H1 (cell line): ENCODE results near the gene TP53TG3B. TPM values are rescaled to one million over a fixed set of nuclear protein-coding genes. Genes with fewer than 3 reads are reported as not detected.
"Not testable (repeated sequence)": the region's sequence is repeated elsewhere in the genome, so short reads cannot be mapped to it uniquely, and the experiment has no call there.

Experiments used
- CTCF ChIA-PET: fragments of 300-600 bp; sonication (Branson Sonifier 250); formaldehyde crosslinking; loops from one replicate; lab custom pipeline; 2021; ENCODE audit not compliant: partially characterized antibody; lab: Charles Lee
- POLR2A ChIA-PET: fragments of 300-600 bp; sonication (Branson Sonifier 250); formaldehyde crosslinking; loops from one replicate; lab custom pipeline; 2021; ENCODE audit warnings: inconsistent platforms; ENCODE audit not compliant: partially characterized antibody; lab: Charles Lee
- DNase-seq, 2 experiments: peaks; one replicate each; pipeline versions ENCODE4 v3.0.0 to v3.0.0-alpha.2; 2010 to 2022; ENCODE audit warnings: low spot score in 2 of 2, low read depth in 1 of 2, mixed read lengths in 1 of 2
- FAIRE-seq: peaks from 2 replicates; lab custom pipeline; 2011; peaks lifted over from hg19 to GRCh38; lab: Jason Lieb, UNC
- H2AFZ ChIP-seq: 2 replicates; pipeline ENCODE4 v1.8.1; 2012; ENCODE audit warnings: low read length, inconsistent platforms
- H2AK5ac ChIP-seq: 2 replicates; pipeline ENCODE4 v1.6.1; 2013; ENCODE audit warnings: low read depth, low read length
- H2BK120ac ChIP-seq: replicated peaks from 2 replicates; pipeline ENCODE3; 2013; ENCODE audit warnings: low read depth, low read length, inconsistent platforms
- H2BK12ac ChIP-seq: 2 replicates; pipeline ENCODE4 v1.6.1; 2013; ENCODE audit warnings: low read depth, low read length
- H2BK15ac ChIP-seq: 2 replicates; pipeline ENCODE4 v1.6.1; 2013; ENCODE audit warnings: low read length
- H2BK20ac ChIP-seq: 2 replicates; pipeline ENCODE4 v1.6.1; 2013; ENCODE audit warnings: low read length
- H2BK5ac ChIP-seq: 2 replicates; pipeline ENCODE4 v1.6.1; 2013; ENCODE audit warnings: low read depth, low read length
- H3K14ac ChIP-seq: 2 replicates; pipeline ENCODE4 v1.6.1; 2013; ENCODE audit warnings: inconsistent platforms; ENCODE audit not compliant: insufficient read length
- H3K18ac ChIP-seq: 2 replicates; pipeline ENCODE4 v1.6.1; 2013; ENCODE audit warnings: low read length; ENCODE audit errors: extremely low read depth
- H3K23ac ChIP-seq: 2 replicates; pipeline ENCODE4 v1.6.1; 2013; ENCODE audit warnings: inconsistent platforms; ENCODE audit not compliant: insufficient read length
- H3K23me2 ChIP-seq: 2 replicates; pipeline ENCODE4 v1.6.1; 2013; ENCODE audit warnings: low read depth, low read length
- H3K27ac ChIP-seq: 2 replicates; pipeline ENCODE4 v1.6.1; 2011; ENCODE audit warnings: low read depth, low read length, inconsistent platforms
- H3K27me3 ChIP-seq, 4 experiments: replicated peaks in 1 of 4; 1 replicate in 1 of 4; 2 replicates in 3 of 4; pipeline versions ENCODE4 v1.6.1 to v1.8.1; 2011 to 2013; ENCODE audit warnings: low read length in 3 of 4, mild to moderate bottlenecking in 3 of 4, inconsistent platforms in 2 of 4, mixed read lengths in 2 of 4, moderate library complexity in 1 of 4; ENCODE audit not compliant: control insufficient read depth in 3 of 4, insufficient read depth in 3 of 4; ENCODE audit errors: extremely low read depth in 1 of 4
- H3K36me3 ChIP-seq, 4 experiments: 2 replicates each; pipeline versions ENCODE4 v1.6.1 to v1.8.1; 2011 to 2013; ENCODE audit warnings: mild to moderate bottlenecking in 4 of 4, low read length in 3 of 4, moderate library complexity in 2 of 4, control low read depth in 1 of 4, inconsistent platforms in 1 of 4; ENCODE audit not compliant: insufficient read depth in 4 of 4, control insufficient read depth in 2 of 4
- H3K4ac ChIP-seq: replicated peaks from 2 replicates; pipeline ENCODE3; 2013; ENCODE audit warnings: low read length, low read depth, mixed read lengths, inconsistent platforms; ENCODE audit not compliant: insufficient read length
- H3K4me1 ChIP-seq, 4 experiments: replicated peaks in 1 of 4; 1 replicate in 1 of 4; 2 replicates in 3 of 4; pipeline versions ENCODE4 v1.6.1 to v1.8.1; 2011 to 2013; ENCODE audit warnings: low read length in 3 of 4, inconsistent platforms in 2 of 4, mixed read lengths in 1 of 4; ENCODE audit not compliant: insufficient read depth in 4 of 4, control insufficient read depth in 3 of 4
- H3K4me2 ChIP-seq, 2 experiments: 2 replicates each; pipeline versions ENCODE4 v1.6.1 to v1.8.1; 2011 to 2013; ENCODE audit warnings: low read depth in 2 of 2, low read length in 2 of 2, control low read depth in 1 of 2, inconsistent platforms in 1 of 2, mild to moderate bottlenecking in 1 of 2; ENCODE audit not compliant: insufficient read depth in 1 of 2
- H3K4me3 ChIP-seq, 4 experiments: fragments of 200-600, 300-600 bp in 1 of 4; sonication (generic), shearing (Covaris generic), sonication (Bioruptor Twin) in 1 of 4; 2 replicates each; pipeline versions ENCODE4 v1.5.1 to v1.8.1; 2011 to 2016; ENCODE audit warnings: low read length in 4 of 4, low read depth in 3 of 4, control low read depth in 2 of 4, inconsistent platforms in 2 of 4, mild to moderate bottlenecking in 2 of 4, mixed read lengths in 1 of 4, moderate library complexity in 1 of 4; ENCODE audit not compliant: insufficient read depth in 2 of 4; ENCODE audit errors: extremely low read depth in 1 of 4
- H3K56ac ChIP-seq: replicated peaks from 2 replicates; pipeline ENCODE3; 2013; ENCODE audit warnings: low read depth, mild to moderate bottlenecking, mixed read lengths, low read length, inconsistent platforms; ENCODE audit not compliant: insufficient read length
- H3K79me1 ChIP-seq: 2 replicates; pipeline ENCODE4 v1.6.1; 2013; ENCODE audit warnings: low read depth, low read length, control low read depth
- H3K79me2 ChIP-seq, 2 experiments: 2 replicates each; pipeline versions ENCODE4 v1.6.1 to v1.8.1; 2012 to 2013; ENCODE audit warnings: low read length in 2 of 2, mild to moderate bottlenecking in 2 of 2, inconsistent platforms in 1 of 2; ENCODE audit not compliant: insufficient read depth in 2 of 2, control insufficient read depth in 1 of 2
- H3K9ac ChIP-seq, 4 experiments: replicated peaks in 1 of 4; 1 replicate in 1 of 4; 2 replicates in 3 of 4; pipeline versions ENCODE4 v1.6.1 to v1.8.1; 2011 to 2013; ENCODE audit warnings: low read depth in 3 of 4, low read length in 3 of 4, control low read depth in 2 of 4, mild to moderate bottlenecking in 2 of 4, moderate library complexity in 2 of 4, inconsistent platforms in 1 of 4; ENCODE audit errors: extremely low read depth in 1 of 4
- H3K9me3 ChIP-seq, 2 experiments: 2 replicates each; pipeline versions ENCODE4 v1.6.1 to v1.8.1; 2012 to 2013; ENCODE audit warnings: mild to moderate bottlenecking in 2 of 2, moderate library complexity in 2 of 2, control low read depth in 1 of 2, inconsistent platforms in 1 of 2, low read depth in 1 of 2, low read length in 1 of 2, mixed read lengths in 1 of 2; ENCODE audit not compliant: insufficient read depth in 2 of 2
- H4K20me1 ChIP-seq, 2 experiments: replicated peaks in 1 of 2; 2 replicates each; pipeline versions ENCODE3 to v1.8.1; 2011 to 2013; ENCODE audit warnings: inconsistent platforms in 2 of 2, low read length in 2 of 2, mild to moderate bottlenecking in 1 of 2; ENCODE audit not compliant: insufficient read depth in 2 of 2, control insufficient read depth in 1 of 2
- H4K5ac ChIP-seq: 2 replicates; pipeline ENCODE4 v1.6.1; 2013; ENCODE audit warnings: low read length, low read depth, mixed read lengths, inconsistent platforms; ENCODE audit not compliant: insufficient read length
- H4K8ac ChIP-seq: 2 replicates; pipeline ENCODE4 v1.8.0; 2013; ENCODE audit warnings: mild to moderate bottlenecking, moderate library complexity, low read length, inconsistent platforms; ENCODE audit not compliant: insufficient read depth; ENCODE audit errors: extremely low read depth
- H4K91ac ChIP-seq: replicated peaks from 2 replicates; pipeline ENCODE3; 2013; ENCODE audit warnings: low read length, mixed read lengths, inconsistent platforms; ENCODE audit not compliant: insufficient read length
- WGBS, 2 experiments: shearing (Covaris generic) in 1 of 2; methylation state at CpG; one replicate each; pipeline versions ENCODE4 v1.1.6 to v1.1.7; 2013 to 2015; ENCODE audit warnings: low lambda C conversion rate in 2 of 2, mixed read lengths in 2 of 2, inconsistent platforms in 1 of 2, low coverage in 1 of 2, missing lambda C conversion rate in 1 of 2; ENCODE audit not compliant: insufficient replicate concordance in 2 of 2, insufficient coverage in 1 of 2, insufficient read length in 1 of 2; ENCODE audit errors: extremely low coverage in 1 of 2, missing lambda C conversion rate in 1 of 2; 5-methylcytosine and 5-hydroxymethylcytosine counted together
- polyA plus RNA-seq, 7 experiments: library from polyadenylated mRNA; depleted of rRNA in 3 of 7; stranded (reverse) in 5 of 7; unstranded in 2 of 7; fragments of >200 nt in 5 of 7; fragments of 200-250 nt in 2 of 7; gene quantifications; 1 replicate in 5 of 7; 2 replicates in 1 of 7; 4 replicates in 1 of 7; pipeline versions ENCODE4 v1.2.1 to v1.2.3, GENCODE V29; 2011 to 2013; ENCODE audit warnings: missing spikeins in 2 of 7, mixed read lengths in 2 of 7
- total RNA-seq: library from RNA; stranded (reverse); fragmentation: NEBNext Ultra II Directional; extraction: Animal tissue kit (Norgen Biotek cat#: 25700); gene quantifications from 2 replicates; pipeline ENCODE4 v1.2.1, GENCODE V29; 2021

TP53TG3B gene
- total and polyA plus RNA-seq, 2 of the 8 experiments (the other 6 are each of a cell fraction or from before 2014, with no cell fraction given): not detected

- H2BK15ac ChIP-seq, FAIRE-seq, H2AFZ ChIP-seq, H3K9ac ChIP-seq, H4K5ac ChIP-seq, H3K56ac ChIP-seq, H3K79me1 ChIP-seq, H4K20me1 ChIP-seq, H3K4me3 ChIP-seq, H3K4me1 ChIP-seq, H3K36me3 ChIP-seq, H3K14ac ChIP-seq, H2AK5ac ChIP-seq, H3K27ac ChIP-seq, H2BK5ac ChIP-seq, H3K18ac ChIP-seq, H3K79me2 ChIP-seq, H2BK12ac ChIP-seq, H3K4ac ChIP-seq, H3K27me3 ChIP-seq, H2BK120ac ChIP-seq, H3K23me2 ChIP-seq, H4K91ac ChIP-seq, H2BK20ac ChIP-seq, CTCF ChIA-PET, H3K4me2 ChIP-seq, H3K23ac ChIP-seq, H4K8ac ChIP-seq, POLR2A ChIA-PET: not testable (repeated sequence)
- H3K9me3 ChIP-seq: peaks cover 0 to 32% of the 10 kb centered on the region in 2 experiments; a peak in 3 of 4 replicates
- peak in 1 of 2 experiments; percentile 46 for DNase-seq
- WGBS, 2 experiments: 68% methylated on average over 5 of the region's 5 CpGs; no CpG with 5 or more reads in 1 of the 2 experiments
Measured at GRCh38 chr16:33337627-33338542, 22.8 kb upstream of the TP53TG3B start.
